Aorta (tissue), 5 donors: ENCODE data around the gene GALNTL6. TPM values are rescaled to one million over a fixed set of nuclear protein-coding genes. Genes with fewer than 3 reads are reported as not detected.
"Not testable (repeated sequence)": the region's sequence is repeated elsewhere in the genome, so short reads cannot be mapped to it uniquely, and the experiment has no call there.

Source experiments
- ATAC-seq: fragments of 200-7000 bp; cut with Tn5 transposase; one replicate; pipeline ENCODE4 v1.9.1; 2022; ENCODE audit warnings: moderate library complexity; ENCODE audit not compliant: low FRiP score
- DNase-seq, 2 donors: peaks; one replicate each; pipeline ENCODE4 v3.0.0-alpha.2; 2020
- H3K27ac ChIP-seq, 2 donors: one replicate each; pipeline ENCODE4 v1.5.1; 2013; ENCODE audit warnings: low read length in 2 of 2, mild to moderate bottlenecking in 2 of 2, moderate library complexity in 2 of 2, control low read depth in 1 of 2, inconsistent platforms in 1 of 2, low read depth in 1 of 2
- H3K27me3 ChIP-seq, 2 donors: one replicate each; pipeline ENCODE4 v1.6.1; 2013; ENCODE audit warnings: control low read depth in 1 of 2, low read length in 1 of 2, mild to moderate bottlenecking in 1 of 2, moderate library complexity in 1 of 2; ENCODE audit not compliant: insufficient read depth in 2 of 2, control insufficient read depth in 1 of 2
- H3K36me3 ChIP-seq, 2 donors: one replicate each; pipeline ENCODE4 v1.6.1; 2013; ENCODE audit warnings: control low read depth in 1 of 2, low read length in 1 of 2, mild to moderate bottlenecking in 1 of 2; ENCODE audit not compliant: insufficient read depth in 2 of 2, control insufficient read depth in 1 of 2
- H3K4me1 ChIP-seq, 2 donors: one replicate each; pipeline ENCODE4 v1.6.1; 2013; ENCODE audit warnings: low read length in 2 of 2, control low read depth in 1 of 2, mild to moderate bottlenecking in 1 of 2, moderate library complexity in 1 of 2; ENCODE audit not compliant: insufficient read depth in 2 of 2, control insufficient read depth in 1 of 2
- H3K4me3 ChIP-seq, 2 donors: one replicate each; pipeline ENCODE4 v1.5.1; 2013; ENCODE audit warnings: low read length in 2 of 2, control low read depth in 1 of 2, mild to moderate bottlenecking in 1 of 2
- H3K9me3 ChIP-seq: one replicate; pipeline ENCODE4 v1.6.1; 2013; ENCODE audit warnings: mild to moderate bottlenecking, low read length; ENCODE audit not compliant: control insufficient read depth
- WGBS, 2 donors: extraction: QIAGEN DNeasy Blood & Tissue Kit; methylation state at CpG; one replicate each; pipeline ENCODE4 v1.1.7; 2013; 5-methylcytosine and 5-hydroxymethylcytosine counted together
- intact Hi-C, 2 donors: fragments of 100-400 bp; cut with DNase I; formaldehyde crosslinking; loops; one replicate each; pipeline versions ENCODE4 v1.14.2 to v1.15.0; 2022
- polyA plus RNA-seq, 2 donors: library from polyadenylated mRNA; stranded (reverse); fragments of 200-250 nt; gene quantifications; one replicate each; pipeline ENCODE4 v1.2.3, GENCODE V29; 2013
- total RNA-seq, 2 donors: library from RNA; stranded (reverse); fragmentation: NEBNext Ultra II Directional; extraction: Animal tissue kit (Norgen Biotek cat#: 25700); gene quantifications; one replicate each; pipeline ENCODE4 v1.2.1, GENCODE V29; 2021
- donor health status: healthy with polysubstance abuse.
- donor health status: Bipolar disorder and iron deficiency.
- donor health status: DM: no; HTN: no; CAD: no.
- donor health status: DM: no; HTN: no; CAD: no.
- donor health status: DM: yes; HTN: yes; CAD: no.

Gene GALNTL6
- total and polyA plus RNA-seq, 4 donors, result 0.39 to 1.6 (median 0.46) TPM; not detected in 1

DNA sequence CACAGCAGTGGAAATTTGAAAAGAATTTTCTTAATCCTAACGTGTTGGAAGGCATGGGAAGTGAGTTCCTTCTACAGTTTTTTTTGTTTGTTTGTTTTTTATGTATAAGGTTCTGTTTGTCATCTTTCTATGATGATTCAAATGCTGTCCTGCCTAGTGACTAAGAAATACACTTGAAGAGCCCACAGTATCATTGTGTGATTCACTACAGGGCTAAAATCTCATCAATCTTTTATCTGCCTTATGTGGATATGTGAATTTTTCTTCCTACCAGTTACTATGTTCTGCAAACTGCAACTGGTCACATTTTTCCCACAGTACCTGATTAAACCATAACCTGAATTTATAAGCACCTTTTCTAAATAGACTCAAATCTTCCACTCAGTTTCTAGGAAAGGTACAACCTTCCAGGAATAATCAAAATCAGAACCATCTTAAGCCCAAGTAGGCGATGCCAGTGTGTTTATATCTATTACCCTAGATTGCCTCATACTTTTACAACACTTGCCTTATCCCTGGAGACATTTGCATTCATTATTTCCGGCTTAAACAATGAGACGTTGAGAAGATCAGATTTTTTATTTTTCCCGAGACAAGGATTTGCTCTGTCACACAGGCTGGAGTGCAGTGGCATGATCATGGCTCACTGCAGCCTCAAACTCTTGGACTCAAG is 1140.8 kb downstream of the GALNTL6 start:
- intact Hi-C loops, result no loop called here
- Histone ChIP-seq H3K27ac (no peak overlapping the region), H3K9me3 (no peaks in the 10 kb centered on the region), H3K27me3 (no peaks in the 10 kb centered on the region), H3K4me1 (peaks cover 0 to 5% of the 10 kb centered on the region in 2 donors), H3K36me3 (no peaks in the 10 kb centered on the region), H3K4me3 (no peak overlapping the region)
- DNase-seq (no peak), ATAC-seq (no peak)
- 78 to 81% methylated on average over 5 of the region's 5 CpGs for WGBS, 2 donors

DNA sequence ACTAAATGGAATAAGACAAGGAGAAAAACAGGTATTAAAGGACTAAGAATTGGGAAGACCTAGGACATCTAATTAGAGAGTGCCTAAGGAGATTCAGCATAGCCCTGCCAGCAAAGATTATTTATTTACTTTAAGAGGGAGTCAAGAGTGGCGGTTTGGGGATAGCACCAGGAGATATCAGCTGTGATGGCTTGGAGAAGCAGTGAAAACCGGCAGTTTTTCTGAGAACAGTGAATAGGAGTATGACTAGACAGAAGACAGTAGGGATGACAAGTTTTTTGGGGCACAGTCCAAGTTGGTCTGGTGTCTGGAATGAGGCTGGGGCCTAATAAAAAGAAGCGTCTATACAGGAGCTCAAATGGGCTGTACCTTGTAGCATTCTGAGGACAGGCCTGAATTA is 1143.1 kb downstream of the GALNTL6 start:
- H3K27me3 ChIP-seq, intact Hi-C loops, DNase-seq, H3K27ac ChIP-seq, ATAC-seq, H3K36me3 ChIP-seq, H3K4me1 ChIP-seq, H3K9me3 ChIP-seq, H3K4me3 ChIP-seq: not testable (repeated sequence)
- WGBS, 2 donors, result 93 to 96% methylated on average over 3 of the region's 3 CpGs

DNA sequence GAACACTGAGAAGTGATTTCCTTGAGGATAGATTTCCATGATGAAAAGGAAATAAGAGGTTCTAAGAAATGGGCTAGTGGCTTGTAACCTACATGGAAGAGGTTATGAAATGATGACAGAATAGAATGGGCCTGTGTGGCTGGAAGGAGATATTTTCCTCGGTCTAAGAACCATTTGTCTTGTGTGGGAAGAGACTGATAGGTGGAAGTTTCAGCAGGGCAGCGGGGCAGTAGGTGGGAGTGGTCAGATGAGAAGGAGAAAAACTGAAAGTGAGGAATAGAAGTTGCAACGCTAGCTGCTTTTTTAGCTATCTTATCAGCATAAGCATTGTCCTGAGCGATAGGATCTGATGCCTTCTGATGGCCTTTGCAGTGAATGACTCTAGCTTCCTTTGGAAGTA is 1144.0 kb downstream of the GALNTL6 start:
- no peaks in the 10 kb centered on the region for H3K9me3 ChIP-seq
- WGBS, 2 donors, result 91 to 94% methylated on average over 4 of the region's 4 CpGs
- no peak overlapping the region for H3K27ac ChIP-seq
- intact Hi-C loops, result no loop called here
- no peaks in the 10 kb centered on the region for H3K36me3 ChIP-seq
- no peak for ATAC-seq
- DNase-seq, result no peak
- H3K27me3 ChIP-seq, result no peaks in the 10 kb centered on the region
- no peaks in the 10 kb centered on the region for H3K4me1 ChIP-seq
- H3K4me3 ChIP-seq, result no peak overlapping the region

DNA sequence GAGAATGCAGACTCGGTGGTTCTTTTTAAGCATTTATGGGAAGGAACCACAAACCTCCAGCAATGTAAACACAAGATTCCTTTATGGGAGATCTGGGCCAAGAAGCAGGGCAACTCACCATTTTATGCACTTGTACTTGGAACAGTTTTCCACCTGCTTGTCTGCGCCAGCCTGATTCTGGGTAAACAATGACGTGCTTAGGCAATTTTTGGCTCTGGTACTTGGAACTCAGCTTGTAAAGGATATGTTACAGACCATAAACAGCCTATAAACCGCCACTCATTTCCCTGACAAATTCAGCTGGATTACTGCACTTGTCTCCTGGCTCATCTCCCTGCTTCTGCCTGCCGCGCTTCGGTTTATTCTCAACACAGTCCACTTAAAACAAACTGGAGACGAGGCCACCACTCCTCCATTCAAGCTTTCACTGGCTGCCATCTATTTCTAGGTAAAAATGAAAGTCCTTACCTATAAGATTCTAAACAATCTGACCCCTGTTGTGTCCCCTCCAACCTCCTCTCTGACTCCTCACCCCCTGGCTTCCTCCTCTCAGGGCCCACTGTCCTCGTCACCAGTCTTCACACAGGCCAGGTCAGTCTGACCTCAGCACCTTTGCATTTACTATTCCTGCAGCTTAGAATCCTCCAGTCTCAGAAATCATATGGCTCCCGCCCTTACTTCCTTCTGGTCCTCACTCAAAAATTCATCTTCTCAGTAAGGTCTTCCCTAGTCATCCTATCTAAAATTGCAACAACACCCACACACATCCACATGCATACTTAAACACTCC is 1149.6 kb downstream of the GALNTL6 start:
- peak overlapping the region; percentile 69 to 81 for H3K27ac ChIP-seq
- peaks cover 0 to 9% of the 10 kb centered on the region in 2 donors for H3K4me1 ChIP-seq
- no peak for DNase-seq
- WGBS, 2 donors, result 6 to 8% methylated on average over 10 of the region's 10 CpGs
- H3K27me3 ChIP-seq, result no peaks in the 10 kb centered on the region
- ATAC-seq, result peak; percentile 76
- intact Hi-C loops, result loop anchor here in 1 of 2 donors (5.0 kb wide), 1 partner anchor 35 kb away; no protein-coding TSS in a partner anchor
- no peaks in the 10 kb centered on the region for H3K9me3 ChIP-seq
- H3K36me3 ChIP-seq, result no peaks in the 10 kb centered on the region
- H3K4me3 ChIP-seq, result peak overlapping the region in 1 of 2 donors; percentile 24

DNA sequence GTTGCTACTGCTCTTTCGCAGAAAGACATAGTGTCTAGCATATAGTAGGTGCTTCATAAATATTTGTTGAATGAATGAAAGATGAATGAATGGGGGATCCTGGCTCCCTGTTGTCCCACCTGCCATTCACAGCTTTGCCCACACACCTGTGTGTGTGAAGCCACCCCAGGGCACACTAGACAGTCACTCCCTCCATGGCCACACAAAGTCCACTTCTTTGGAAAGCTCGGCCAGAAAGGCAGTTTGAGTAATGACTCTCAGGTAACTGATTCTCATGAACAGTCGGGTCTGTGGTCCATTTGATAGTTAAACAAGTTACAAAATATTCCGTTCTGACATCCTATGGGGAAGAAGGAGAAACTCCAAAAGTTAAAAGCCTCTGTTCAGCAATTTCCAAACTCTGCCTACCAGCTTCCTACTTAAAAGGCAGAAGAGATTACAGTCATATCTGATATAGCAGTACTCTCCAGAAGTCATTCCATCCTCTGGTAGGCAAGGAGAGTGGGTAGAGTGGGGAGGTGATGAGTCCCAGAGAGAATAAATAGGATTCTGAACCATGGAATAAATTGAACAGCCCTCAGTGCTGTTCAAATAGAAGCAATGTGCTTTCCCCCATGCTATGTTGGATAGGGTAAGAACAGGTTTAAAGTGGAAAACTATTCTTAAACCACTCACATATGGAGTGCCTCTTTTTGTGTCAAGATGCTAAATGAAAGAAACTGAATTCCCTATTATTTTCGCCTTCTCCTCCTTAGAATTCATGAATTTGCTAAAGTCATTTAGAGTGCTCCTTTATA is 1150.5 kb downstream of the GALNTL6 start:
- 70 to 78% methylated on average over 5 of the region's 5 CpGs for WGBS, 2 donors
- no peaks in the 10 kb centered on the region for H3K9me3 ChIP-seq
- H3K27ac ChIP-seq, result no peak overlapping the region
- intact Hi-C loops, result loop anchor here in 1 of 2 donors (5.0 kb wide), 1 partner anchor 34 kb away; no protein-coding TSS in a partner anchor
- H3K36me3 ChIP-seq, result no peaks in the 10 kb centered on the region
- no peak for DNase-seq
- H3K4me3 ChIP-seq, result no peak overlapping the region
- peaks cover 0 to 9% of the 10 kb centered on the region in 2 donors for H3K4me1 ChIP-seq
- peak; percentile 33 for ATAC-seq
- no peaks in the 10 kb centered on the region for H3K27me3 ChIP-seq

DNA sequence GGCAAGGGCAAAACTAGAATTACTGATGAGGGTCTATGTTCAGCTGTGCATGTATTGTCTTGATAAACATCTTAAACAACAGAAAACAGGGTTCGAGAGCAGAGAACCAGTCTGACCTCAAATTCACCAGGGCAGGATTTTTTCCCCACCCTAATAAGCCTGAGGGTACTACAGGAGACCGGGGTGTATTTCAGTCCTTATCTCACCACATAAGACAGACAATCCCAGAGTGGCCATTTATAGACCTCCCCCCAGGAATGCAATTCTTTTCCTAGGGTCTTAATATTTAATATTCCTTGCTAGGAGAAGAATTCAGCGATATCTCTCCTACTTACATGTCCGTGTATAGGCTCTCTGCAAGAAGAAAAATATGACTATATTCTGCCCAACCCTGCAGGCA is 1157.0 kb downstream of the GALNTL6 start:
- DNase-seq, H3K27ac ChIP-seq, H3K4me1 ChIP-seq, ATAC-seq, H3K27me3 ChIP-seq, intact Hi-C loops, H3K36me3 ChIP-seq, H3K4me3 ChIP-seq, H3K9me3 ChIP-seq: not testable (repeated sequence)
- 96 to 99% methylated on average over 4 of the region's 4 CpGs for WGBS, 2 donors

DNA sequence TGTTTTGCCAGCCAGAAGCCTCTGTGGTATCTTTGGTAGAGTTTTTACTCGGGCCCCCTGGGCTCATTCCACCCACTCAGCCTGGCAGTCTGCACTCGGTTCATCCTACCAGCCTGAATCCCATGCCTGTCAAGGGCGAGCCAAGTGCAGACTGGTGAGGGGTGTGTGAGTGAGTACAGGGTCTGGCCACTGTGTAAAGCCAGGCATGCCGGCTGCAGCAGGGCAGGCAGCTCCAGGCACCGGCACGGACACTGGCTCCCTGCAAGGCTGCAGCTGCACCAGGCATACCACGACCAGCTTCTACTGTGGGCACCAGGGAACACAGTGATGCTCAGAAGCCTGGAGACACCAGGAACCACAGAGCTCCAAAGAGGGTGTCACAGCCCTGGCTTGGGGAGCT is 1161.4 kb downstream of the GALNTL6 start:
- Histone ChIP-seq H3K27me3 (no peaks in the 10 kb centered on the region), H3K27ac (no peak overlapping the region), H3K4me3 (no peak overlapping the region), H3K36me3 (no peaks in the 10 kb centered on the region), H3K9me3 (no peaks in the 10 kb centered on the region), H3K4me1 (no peaks in the 10 kb centered on the region)
- intact Hi-C loops, result no loop called here
- no peak for DNase-seq
- no peak for ATAC-seq
- WGBS, 2 donors, result 75 to 90% methylated on average over 7 of the region's 7 CpGs

DNA sequence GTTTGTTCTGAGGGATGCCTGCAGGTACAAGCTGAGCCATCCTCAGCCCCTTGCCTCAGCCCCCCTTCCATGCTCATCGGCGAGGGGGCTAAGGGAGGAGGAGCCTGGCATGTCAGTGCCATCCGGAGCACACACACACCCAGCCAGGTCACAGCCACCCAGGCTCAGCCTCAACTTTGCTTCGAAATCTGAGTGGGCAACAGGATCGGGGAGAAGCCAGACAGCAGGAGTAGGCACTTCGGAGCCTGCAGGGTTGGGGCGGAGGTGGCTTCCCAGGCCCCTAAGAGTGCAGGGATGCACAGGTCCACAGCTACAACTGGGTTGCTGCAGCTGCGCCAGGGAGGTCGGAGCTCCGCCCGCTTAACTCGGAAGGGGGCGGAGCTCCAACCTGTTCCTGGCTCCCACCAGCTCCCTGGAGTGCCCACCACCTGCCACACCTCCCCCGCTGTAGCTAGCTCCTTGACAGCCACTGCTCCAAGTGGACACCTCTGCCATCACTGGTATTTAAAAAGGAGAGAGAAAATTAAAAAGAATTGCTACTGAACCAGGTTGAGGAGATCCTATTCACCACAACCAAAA is 1162.5 kb downstream of the GALNTL6 start:
- Histone ChIP-seq H3K4me3 (no peak overlapping the region), H3K27me3 (no peaks in the 10 kb centered on the region), H3K27ac (no peak overlapping the region), H3K36me3 (no peaks in the 10 kb centered on the region), H3K4me1 (no peaks in the 10 kb centered on the region), H3K9me3 (no peaks in the 10 kb centered on the region)
- DNase-seq (no peak), ATAC-seq (no peak)
- 95 to 97% methylated on average over 14 of the region's 14 CpGs for WGBS, 2 donors
- intact Hi-C loops, result no loop called here
